Neural crest cell (in vitro differentiated cells): Measurements from ENCODE around the gene ASPG. TPM values are rescaled to one million over a fixed set of nuclear protein-coding genes. Genes with fewer than 3 reads are reported as not detected.

ENCODE experiments used
- DNase-seq: peaks from one replicate; pipeline ENCODE4 v3.0.0; 2021; ENCODE audit warnings: low read depth, mixed read lengths, low spot score
- H3K27ac Mint-ChIP-seq: one replicate; pipeline ENCODE4 v1.8.0; 2021; ENCODE audit warnings: mild to moderate bottlenecking, mixed read lengths; ENCODE audit not compliant: unreplicated experiment
- H3K27me3 Mint-ChIP-seq: 2 replicates; pipeline ENCODE4 v1.8.0; 2021; ENCODE audit warnings: low read depth, mild to moderate bottlenecking, mixed read lengths
- H3K36me3 Mint-ChIP-seq: 2 replicates; pipeline ENCODE4 v1.8.0; 2021; ENCODE audit warnings: low read depth, mild to moderate bottlenecking, mixed read lengths
- H3K4me1 Mint-ChIP-seq: 2 replicates; pipeline ENCODE4 v1.8.0; 2021; ENCODE audit warnings: mixed read lengths
- H3K4me3 Mint-ChIP-seq: one replicate; pipeline ENCODE4 v1.8.0; 2021; ENCODE audit warnings: mild to moderate bottlenecking, mixed read lengths
- H3K9me3 Mint-ChIP-seq: 2 replicates; pipeline ENCODE4 v1.8.0; 2021; ENCODE audit warnings: mixed read lengths
- total RNA-seq: library from RNA; stranded (reverse); gene quantifications from 2 replicates; pipeline ENCODE4 v1.2.1, GENCODE V29; 2021
- TF ChIP-seq, protein P1 (sequence below): fragments of 200-600 bp; sonication (generic); conservative IDR thresholded peaks from 2 replicates; pipeline ENCODE4 v1.5.0; 2021; ENCODE audit warnings: antibody characterized with exemption, mild to moderate bottlenecking

Gene ASPG
- total RNA-seq, 1 donor from 2014 or later: not detected

DNA sequence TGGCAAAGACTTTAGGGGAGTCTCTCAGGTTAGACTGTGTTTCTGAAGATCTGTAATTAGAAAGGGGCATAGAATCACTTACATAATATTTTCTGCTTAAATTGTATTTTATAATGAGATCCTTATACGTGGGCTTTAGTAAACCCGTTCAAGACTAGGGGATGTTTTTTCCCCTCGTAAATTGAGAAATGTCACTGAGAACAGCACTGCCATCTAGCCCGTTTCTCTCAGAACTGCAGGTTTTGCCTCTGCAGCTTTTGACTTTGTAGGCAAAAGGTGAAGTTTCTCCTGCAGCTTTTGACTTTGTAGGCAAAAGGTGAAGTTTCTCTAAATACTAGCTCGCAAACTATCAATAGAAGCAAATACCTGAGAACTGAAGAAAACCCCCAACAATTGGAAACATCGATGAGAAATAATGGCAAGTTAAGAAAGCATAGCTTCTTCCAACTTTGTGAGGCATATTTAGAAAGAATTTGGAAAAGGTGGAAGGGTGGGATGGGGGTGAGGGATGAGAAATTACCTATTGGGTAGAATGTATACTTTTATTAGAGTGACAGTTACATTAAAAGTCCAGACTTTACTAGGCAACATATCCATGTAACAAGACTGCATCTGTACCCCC is 9.9 kb upstream of the ASPG start:
- H3K9me3 Mint-ChIP-seq: peaks cover 7% of the 10 kb centered on the region
- peaks cover 5% of the 10 kb centered on the region for H3K4me1 Mint-ChIP-seq
- no peaks in the 10 kb centered on the region for H3K36me3 Mint-ChIP-seq
- TF ChIP-seq, protein P1, sequence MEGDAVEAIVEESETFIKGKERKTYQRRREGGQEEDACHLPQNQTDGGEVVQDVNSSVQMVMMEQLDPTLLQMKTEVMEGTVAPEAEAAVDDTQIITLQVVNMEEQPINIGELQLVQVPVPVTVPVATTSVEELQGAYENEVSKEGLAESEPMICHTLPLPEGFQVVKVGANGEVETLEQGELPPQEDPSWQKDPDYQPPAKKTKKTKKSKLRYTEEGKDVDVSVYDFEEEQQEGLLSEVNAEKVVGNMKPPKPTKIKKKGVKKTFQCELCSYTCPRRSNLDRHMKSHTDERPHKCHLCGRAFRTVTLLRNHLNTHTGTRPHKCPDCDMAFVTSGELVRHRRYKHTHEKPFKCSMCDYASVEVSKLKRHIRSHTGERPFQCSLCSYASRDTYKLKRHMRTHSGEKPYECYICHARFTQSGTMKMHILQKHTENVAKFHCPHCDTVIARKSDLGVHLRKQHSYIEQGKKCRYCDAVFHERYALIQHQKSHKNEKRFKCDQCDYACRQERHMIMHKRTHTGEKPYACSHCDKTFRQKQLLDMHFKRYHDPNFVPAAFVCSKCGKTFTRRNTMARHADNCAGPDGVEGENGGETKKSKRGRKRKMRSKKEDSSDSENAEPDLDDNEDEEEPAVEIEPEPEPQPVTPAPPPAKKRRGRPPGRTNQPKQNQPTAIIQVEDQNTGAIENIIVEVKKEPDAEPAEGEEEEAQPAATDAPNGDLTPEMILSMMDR: peak; percentile 64
- H3K4me3 Mint-ChIP-seq: no peak overlapping the region
- H3K27me3 Mint-ChIP-seq: peaks cover 26% of the 10 kb centered on the region
- no peak for DNase-seq
- H3K27ac Mint-ChIP-seq: no peak overlapping the region

DNA sequence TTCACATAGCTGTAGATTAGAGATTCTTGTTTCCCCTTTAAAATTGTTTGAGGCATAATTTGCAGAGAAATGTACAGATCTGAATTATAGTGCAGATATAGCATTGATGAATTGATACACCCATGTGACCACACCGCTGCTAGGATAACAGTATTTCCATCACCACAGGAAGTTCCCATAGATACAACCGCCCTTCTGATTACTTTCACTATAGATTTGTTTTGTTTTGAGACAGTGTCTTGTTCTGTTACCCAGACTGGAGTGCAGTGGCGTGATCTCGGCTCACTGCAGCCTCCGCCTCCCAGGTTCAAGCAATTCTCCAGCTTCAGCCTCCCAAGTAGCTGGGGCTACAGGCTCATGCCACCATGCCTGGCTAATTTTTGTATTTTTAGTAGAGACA is 8.8 kb upstream of the ASPG start:
- Mint-ChIP-seq H3K27me3 (peaks cover 25% of the 10 kb centered on the region), H3K27ac (no peak overlapping the region), H3K9me3 (peaks cover 7% of the 10 kb centered on the region), H3K4me1 (peaks cover 5% of the 10 kb centered on the region), H3K4me3 (no peak overlapping the region), H3K36me3 (no peaks in the 10 kb centered on the region)
- TF ChIP-seq, protein P1: no peak
- DNase-seq: no peak

DNA sequence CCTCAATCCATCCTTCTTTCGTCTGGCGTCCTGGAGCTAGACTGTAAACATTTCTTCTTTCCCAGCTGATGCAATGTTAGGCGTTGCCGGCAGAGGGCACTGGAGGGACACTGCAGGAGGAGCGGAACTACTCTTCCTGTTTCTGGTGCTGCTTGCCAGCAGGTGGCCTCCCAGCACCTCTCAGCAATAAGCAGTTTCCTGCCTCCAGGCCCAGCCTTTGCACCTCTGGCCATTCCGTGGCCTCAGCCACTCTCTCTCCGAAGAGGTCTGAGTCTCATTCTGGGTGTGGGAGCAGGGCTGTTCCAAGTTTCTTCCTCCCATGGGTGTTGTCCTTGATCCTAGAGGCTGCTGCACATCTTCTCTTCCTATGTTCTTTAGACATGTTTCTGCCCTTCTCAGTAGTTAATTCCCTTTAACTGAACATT is 7.5 kb upstream of the ASPG start:
- Mint-ChIP-seq H3K9me3 (peaks cover 7% of the 10 kb centered on the region), H3K36me3 (no peaks in the 10 kb centered on the region), H3K27me3 (peaks cover 22% of the 10 kb centered on the region), H3K4me1 (peaks cover 5% of the 10 kb centered on the region), H3K27ac (no peak overlapping the region), H3K4me3 (no peak overlapping the region)
- DNase-seq: peak; percentile 89
- TF ChIP-seq, protein P1: peak; percentile 99

DNA sequence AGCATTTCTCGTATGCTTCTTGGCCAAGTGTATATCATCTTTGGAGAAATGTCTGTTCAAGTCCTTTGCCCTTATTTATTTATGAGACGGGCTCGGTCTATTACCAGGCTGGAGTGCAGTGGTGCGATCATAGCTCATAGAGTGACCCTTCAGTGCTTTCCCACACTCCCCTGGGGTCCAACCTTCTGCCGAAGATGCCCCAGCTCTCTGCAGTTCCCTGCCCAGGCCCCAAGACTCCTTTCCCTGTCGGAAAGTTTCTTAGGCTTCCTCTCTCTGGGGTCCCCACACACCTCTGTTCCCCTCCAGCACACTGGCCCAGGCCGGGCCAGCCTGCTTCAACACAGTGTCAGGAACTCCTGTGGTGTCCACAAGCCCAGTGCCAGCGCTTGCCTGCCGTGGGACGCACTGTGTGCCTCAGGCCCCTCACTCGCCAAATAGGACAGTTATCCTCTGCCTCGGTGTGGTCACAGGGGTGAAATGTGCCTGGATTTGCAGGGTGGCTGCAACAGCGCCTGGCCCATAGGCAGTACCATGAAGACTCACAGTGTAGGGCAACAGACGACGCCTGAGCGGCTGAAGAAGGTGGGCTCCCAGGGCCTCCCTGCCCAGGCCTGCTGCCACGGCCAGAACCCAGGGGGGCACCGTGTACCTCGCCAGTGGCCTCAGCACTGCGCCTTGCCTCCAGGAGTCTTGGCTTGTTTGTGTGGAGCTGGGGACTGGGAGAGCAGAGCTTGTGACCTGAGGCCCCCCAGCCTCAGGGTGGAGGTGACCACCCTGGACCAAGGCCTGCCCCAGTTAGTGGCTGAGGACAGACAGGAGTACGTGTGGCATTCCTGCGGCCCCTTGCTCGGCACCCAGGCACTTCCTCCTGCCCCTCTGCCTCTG is 4.9 kb upstream of the ASPG start:
- peaks cover 5% of the 10 kb centered on the region for H3K4me1 Mint-ChIP-seq
- no peaks in the 10 kb centered on the region for H3K9me3 Mint-ChIP-seq
- H3K4me3 Mint-ChIP-seq: no peak overlapping the region
- no peaks in the 10 kb centered on the region for H3K36me3 Mint-ChIP-seq
- no peak overlapping the region for H3K27ac Mint-ChIP-seq
- TF ChIP-seq, protein P1: no peak
- H3K27me3 Mint-ChIP-seq: peaks cover 25% of the 10 kb centered on the region
- DNase-seq: no peak

DNA sequence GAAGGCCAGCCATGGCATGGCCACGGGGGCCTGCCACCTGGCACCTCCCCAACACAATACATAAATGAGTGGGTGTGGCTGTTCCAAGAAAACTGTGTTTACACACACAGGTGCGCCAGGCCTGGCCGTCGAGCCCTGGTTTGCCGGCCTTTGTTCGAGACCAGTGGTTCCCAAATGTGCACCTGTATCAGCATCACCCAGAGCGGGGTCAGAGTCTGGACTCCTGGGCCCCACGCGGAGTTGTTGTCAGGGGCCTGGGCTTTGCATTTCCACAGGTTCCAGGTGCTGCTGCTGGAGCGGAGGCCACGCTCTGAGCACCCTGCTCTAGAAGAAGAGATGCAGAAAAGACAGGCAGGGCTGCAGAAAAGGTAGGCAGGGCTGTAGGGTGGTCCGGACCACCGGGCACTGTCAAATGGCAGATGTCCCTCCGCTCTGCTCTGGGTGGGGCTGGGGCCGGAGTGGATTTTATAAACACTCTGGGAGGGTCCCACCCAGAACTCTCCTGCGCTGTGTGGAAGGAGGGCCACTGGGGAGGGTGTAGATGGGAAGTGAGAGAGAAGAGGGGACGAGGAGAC is 4.2 kb upstream of the ASPG start:
- no peaks in the 10 kb centered on the region for H3K36me3 Mint-ChIP-seq
- TF ChIP-seq, protein P1: no peak
- no peaks in the 10 kb centered on the region for H3K9me3 Mint-ChIP-seq
- no peak overlapping the region for H3K27ac Mint-ChIP-seq
- no peak overlapping the region for H3K4me3 Mint-ChIP-seq
- peaks cover 5% of the 10 kb centered on the region for H3K4me1 Mint-ChIP-seq
- no peak for DNase-seq
- H3K27me3 Mint-ChIP-seq: peaks cover 23% of the 10 kb centered on the region
